Mesothelial cell of epicardium (in vitro differentiated cells): ENCODE results near the gene TRAPPC13. TPM values are rescaled to one million over a fixed set of nuclear protein-coding genes. Genes with fewer than 3 reads are reported as not detected.
"Not testable (repeated sequence)": the region's sequence is repeated elsewhere in the genome, so short reads cannot be mapped to it uniquely, and the experiment has no call there.

ENCODE experiments used
- DNase-seq, 2 experiments: peaks; one replicate each; pipeline ENCODE4 v3.0.0; 2021; ENCODE audit warnings: low spot score in 2 of 2; ENCODE audit not compliant: unreplicated experiment in 2 of 2
- H3K27ac Mint-ChIP-seq: 2 replicates; pipeline ENCODE4 v1.8.0; 2021; ENCODE audit warnings: mixed read lengths
- H3K27me3 Mint-ChIP-seq: 2 replicates; pipeline ENCODE4 v1.8.0; 2021; ENCODE audit warnings: low read depth, mixed read lengths
- H3K36me3 Mint-ChIP-seq: 2 replicates; pipeline ENCODE4 v1.8.0; 2021; ENCODE audit warnings: mixed read lengths
- H3K4me1 Mint-ChIP-seq: 2 replicates; pipeline ENCODE4 v1.8.0; 2021; ENCODE audit warnings: mixed read lengths
- H3K4me3 Mint-ChIP-seq: 2 replicates; pipeline ENCODE4 v1.8.0; 2021; ENCODE audit warnings: mild to moderate bottlenecking, moderate library complexity, mixed read lengths
- H3K9me3 Mint-ChIP-seq: 2 replicates; pipeline ENCODE4 v1.8.0; 2021; ENCODE audit warnings: mixed read lengths
- CTCF ChIP-seq: fragments of 200-600 bp; sonication (generic); IDR thresholded peaks from one replicate; pipeline ENCODE4 v1.5.0; 2021; ENCODE audit warnings: antibody characterized with exemption; ENCODE audit not compliant: unreplicated experiment
- total RNA-seq: library from RNA; stranded (reverse); gene quantifications from 3 replicates; pipeline ENCODE4 v1.2.1, GENCODE V29; 2021

TRAPPC13 gene
- total RNA-seq, 1 donor from 2014 or later = 21.8 TPM

GRCh38 chr5:65663804-65664521, 39.1 kb downstream of the TRAPPC13 start:
- no peak overlapping the region for H3K4me3 Mint-ChIP-seq
- H3K9me3 Mint-ChIP-seq = no peaks in the 10 kb centered on the region
- peaks cover 15% of the 10 kb centered on the region for H3K36me3 Mint-ChIP-seq
- H3K4me1 Mint-ChIP-seq = no peaks in the 10 kb centered on the region
- peak overlapping the region; percentile 26 for H3K27ac Mint-ChIP-seq
- TF ChIP-seq CTCF = peak; percentile 72
- no peak for DNase-seq
- no peaks in the 10 kb centered on the region for H3K27me3 Mint-ChIP-seq

- H3K4me1 Mint-ChIP-seq = no peaks in the 10 kb centered on the region
- no peaks in the 10 kb centered on the region for H3K9me3 Mint-ChIP-seq
Measured at GRCh38 chr5:65668696-65669095, 43.9 kb downstream of the TRAPPC13 start.

GRCh38 chr5:65672796-65673195, 48.0 kb downstream of the TRAPPC13 start:
- Mint-ChIP-seq H3K36me3 (peaks cover 6% of the 10 kb centered on the region), H3K4me3 (no peak overlapping the region), H3K27me3 (no peaks in the 10 kb centered on the region), H3K27ac (no peak overlapping the region), H3K9me3 (no peaks in the 10 kb centered on the region), H3K4me1 (no peaks in the 10 kb centered on the region)
- no peak for DNase-seq
- no peak for TF ChIP-seq CTCF

More at GRCh38 chr5:65668696-65669095, 43.9 kb downstream of the TRAPPC13 start:
- no peak overlapping the region for H3K27ac Mint-ChIP-seq
- peaks cover 3% of the 10 kb centered on the region for H3K36me3 Mint-ChIP-seq
- TF ChIP-seq CTCF = no peak
- no peak for DNase-seq
- H3K4me3 Mint-ChIP-seq = no peak overlapping the region
- no peaks in the 10 kb centered on the region for H3K27me3 Mint-ChIP-seq

- peaks cover 5% of the 10 kb centered on the region for H3K9me3 Mint-ChIP-seq
- H3K36me3 Mint-ChIP-seq = peaks cover 16% of the 10 kb centered on the region
- no peaks in the 10 kb centered on the region for H3K4me1 Mint-ChIP-seq
- TF ChIP-seq CTCF = no peak
- H3K4me3 Mint-ChIP-seq = no peak overlapping the region
- H3K27ac Mint-ChIP-seq = no peak overlapping the region
- no peaks in the 10 kb centered on the region for H3K27me3 Mint-ChIP-seq
- no peak for DNase-seq
Measured at GRCh38 chr5:65674749-65675148, 49.9 kb downstream of the TRAPPC13 start.

- not testable (repeated sequence) for DNase-seq, H3K9me3 Mint-ChIP-seq, H3K4me1 Mint-ChIP-seq, H3K27ac Mint-ChIP-seq, H3K27me3 Mint-ChIP-seq, H3K4me3 Mint-ChIP-seq
- H3K36me3 Mint-ChIP-seq = peaks cover 21% of the 10 kb centered on the region
Measured at GRCh38 chr5:65676056-65676455, 51.2 kb downstream of the TRAPPC13 start.

- Mint-ChIP-seq H3K4me1 (no peaks in the 10 kb centered on the region), H3K9me3 (peaks cover 5% of the 10 kb centered on the region), H3K36me3 (peaks cover 36% of the 10 kb centered on the region), H3K27me3 (no peaks in the 10 kb centered on the region), H3K27ac (no peak overlapping the region), H3K4me3 (no peak overlapping the region)
- DNase-seq = no peak
- no peak for TF ChIP-seq CTCF
Measured at GRCh38 chr5:65682148-65682547, 57.3 kb downstream of the TRAPPC13 start.
